ENCODE results near the gene CD84.
"Not testable (repeated sequence)": the region's sequence is repeated elsewhere in the genome, so short reads cannot be mapped to it uniquely, and the experiment has no call there.

The CD84 gene

GRCh38 chr1:160539684-160539989 is 39.7 kb downstream of the CD84 start:
- TF ChIP-seq EZH2 (IDR thresholded peaks at IDR 0.05) (no peak), FOXP2 (optimal IDR thresholded peaks at IDR 0.05; ENCODE audit: control extremely low read depth, extremely low read length, insufficient read depth) (no peak), POLR2AphosphoS5 (IDR thresholded peaks at IDR 0.05; ENCODE audit: borderline replicate concordance, low read depth, low read length) (no peak)
- Histone ChIP-seq H3K4me3 (no peak overlapping the region), H3K36me3 (ENCODE audit: insufficient read depth, low read length) (no peaks in the 10 kb centered on the region), H3K9me3 (ENCODE audit: low read depth, low read length) (no peaks in the 10 kb centered on the region), H3K9ac (ENCODE audit: insufficient read length) (no peak overlapping the region), H3K27ac (no peak overlapping the region)
- DNase-seq (ENCODE audit: low read depth, low spot score), result no peak

GRCh38 chr1:160538985-160539651 is 40.2 kb downstream of the CD84 start:
- H3K4me3 ChIP-seq, result no peak overlapping the region
- no peak overlapping the region for H3K27ac ChIP-seq
- no peaks in the 10 kb centered on the region for H3K9me3 ChIP-seq (ENCODE audit: low read depth, low read length)
- H3K36me3 ChIP-seq (ENCODE audit: insufficient read depth, low read length), result no peaks in the 10 kb centered on the region
- TF ChIP-seq POLR2AphosphoS5 (IDR thresholded peaks at IDR 0.05; ENCODE audit: borderline replicate concordance, low read depth, low read length) (no peak), EZH2 (IDR thresholded peaks at IDR 0.05) (no peak), FOXP2 (optimal IDR thresholded peaks at IDR 0.05; ENCODE audit: control extremely low read depth, extremely low read length, insufficient read depth) (no peak)
- no peak for DNase-seq (ENCODE audit: low read depth, low spot score)
- no peak overlapping the region for H3K9ac ChIP-seq (ENCODE audit: insufficient read length)

GRCh38 chr1:160537714-160538665 is 41.3 kb downstream of the CD84 start:
- H3K9me3 ChIP-seq (ENCODE audit: low read depth, low read length), result no peaks in the 10 kb centered on the region
- TF ChIP-seq FOXP2 (optimal IDR thresholded peaks at IDR 0.05; ENCODE audit: control extremely low read depth, extremely low read length, insufficient read depth) (no peak), EZH2 (IDR thresholded peaks at IDR 0.05) (no peak), POLR2AphosphoS5 (IDR thresholded peaks at IDR 0.05; ENCODE audit: borderline replicate concordance, low read depth, low read length) (no peak)
- H3K27ac ChIP-seq, result no peak overlapping the region

GRCh38 chr1:160534823-160535605 is 44.3 kb downstream of the CD84 start:
- no peak for DNase-seq (ENCODE audit: low read depth, low spot score)
- Histone ChIP-seq H3K27ac (no peak overlapping the region), H3K4me3 (no peak overlapping the region), H3K9ac (ENCODE audit: insufficient read length) (no peak overlapping the region), H3K9me3 (ENCODE audit: low read depth, low read length) (no peaks in the 10 kb centered on the region), H3K36me3 (ENCODE audit: insufficient read depth, low read length) (no peaks in the 10 kb centered on the region)
- TF ChIP-seq POLR2AphosphoS5 (IDR thresholded peaks at IDR 0.05; ENCODE audit: borderline replicate concordance, low read depth, low read length), result no peak
- TF ChIP-seq FOXP2 (optimal IDR thresholded peaks at IDR 0.05; ENCODE audit: control extremely low read depth, extremely low read length, insufficient read depth), result no peak
- TF ChIP-seq EZH2 (IDR thresholded peaks at IDR 0.05), result no peak

More at GRCh38 chr1:160537714-160538665, 41.3 kb downstream of the CD84 start:
- Histone ChIP-seq H3K36me3 (ENCODE audit: insufficient read depth, low read length) (no peaks in the 10 kb centered on the region), H3K4me3 (no peak overlapping the region), H3K9ac (ENCODE audit: insufficient read length) (no peak overlapping the region)
- no peak for DNase-seq (ENCODE audit: low read depth, low spot score)

- DNase-seq (ENCODE audit: low read depth, low spot score); H3K9ac ChIP-seq (ENCODE audit: insufficient read length); H3K27ac ChIP-seq; H3K36me3 ChIP-seq (ENCODE audit: insufficient read depth, low read length); H3K4me3 ChIP-seq; H3K9me3 ChIP-seq (ENCODE audit: low read depth, low read length): not testable (repeated sequence)
Observed at GRCh38 chr1:160532557-160532813, 46.8 kb downstream of the CD84 start.

GRCh38 chr1:160531809-160532556 is 47.3 kb downstream of the CD84 start:
- not testable (repeated sequence) for H3K27ac ChIP-seq; H3K36me3 ChIP-seq (ENCODE audit: insufficient read depth, low read length); H3K4me3 ChIP-seq; H3K9ac ChIP-seq (ENCODE audit: insufficient read length); DNase-seq (ENCODE audit: low read depth, low spot score); H3K9me3 ChIP-seq (ENCODE audit: low read depth, low read length)

GRCh38 chr1:160529401-160529952 is 49.8 kb downstream of the CD84 start:
- H3K4me3 ChIP-seq; H3K9ac ChIP-seq (ENCODE audit: insufficient read length); H3K36me3 ChIP-seq (ENCODE audit: insufficient read depth, low read length); DNase-seq (ENCODE audit: low read depth, low spot score); H3K9me3 ChIP-seq (ENCODE audit: low read depth, low read length); H3K27ac ChIP-seq: not testable (repeated sequence)

- DNase-seq (ENCODE audit: low read depth, low spot score); H3K9me3 ChIP-seq (ENCODE audit: low read depth, low read length); H3K4me3 ChIP-seq; H3K36me3 ChIP-seq (ENCODE audit: insufficient read depth, low read length); H3K9ac ChIP-seq (ENCODE audit: insufficient read length); H3K27ac ChIP-seq: not testable (repeated sequence)
Observed at GRCh38 chr1:160523789-160524188, 55.5 kb downstream of the CD84 start.

All from SK-N-MC (cell line).